T follicular helper cell (primary cell): ENCODE measurements around the gene IL19.

ENCODE experiments used
- DNase-seq: peaks from one replicate; pipeline ENCODE4 v3.0.0-alpha.2; 2020; ENCODE audit warnings: low read depth
- total RNA-seq, 2 experiments: gene quantifications; one replicate each; lab custom pipeline; 2026; lab: John Stamatoyannopoulos, UW

IL19 gene, protein sequence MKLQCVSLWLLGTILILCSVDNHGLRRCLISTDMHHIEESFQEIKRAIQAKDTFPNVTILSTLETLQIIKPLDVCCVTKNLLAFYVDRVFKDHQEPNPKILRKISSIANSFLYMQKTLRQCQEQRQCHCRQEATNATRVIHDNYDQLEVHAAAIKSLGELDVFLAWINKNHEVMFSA
- 0.60 to 1.0 reads per million in 2 experiments for total RNA-seq

DNA sequence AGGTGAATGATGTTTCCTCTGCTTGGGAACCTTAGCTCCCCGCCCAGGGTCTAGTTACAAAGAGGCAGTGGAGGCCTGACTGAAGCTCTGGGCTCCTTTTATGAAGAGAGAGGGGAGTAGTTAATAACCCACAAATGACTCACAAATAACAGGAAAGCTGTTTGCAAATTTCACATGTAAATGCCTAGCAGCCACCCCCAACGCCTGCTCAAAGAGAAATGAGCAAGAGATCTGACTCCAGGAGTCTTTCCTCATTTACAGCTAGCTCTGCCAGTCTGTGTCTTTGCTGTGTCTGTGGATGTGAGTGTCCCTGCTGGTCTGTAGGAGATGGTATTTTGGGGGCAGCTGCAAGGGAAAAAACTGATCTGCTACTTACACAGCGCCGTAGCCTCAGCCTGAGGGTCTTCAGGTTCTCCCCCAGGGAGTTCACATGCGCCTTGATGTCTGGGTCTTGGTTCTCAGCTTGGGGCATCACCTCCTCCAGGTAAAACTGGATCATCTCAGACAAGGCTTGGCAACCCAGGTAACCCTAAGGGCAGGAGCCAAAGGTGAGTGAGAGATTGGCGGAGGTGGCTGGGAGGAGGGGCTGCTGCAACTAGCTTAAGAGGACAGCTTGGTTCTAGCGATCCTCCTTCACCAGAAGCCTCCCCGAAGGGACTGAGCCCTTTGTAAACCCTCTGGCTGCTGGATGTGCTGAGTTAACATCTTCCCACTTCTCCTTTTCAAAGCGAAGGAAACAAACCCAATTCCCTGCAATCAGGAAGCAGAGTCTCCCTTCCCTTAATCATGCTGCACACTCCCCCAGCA lies at the start of gene IL19:
Gene IL19 (plus strand): TSS at position 243 of the 807 bp plus-strand sequence. CDS start 65,890 bp downstream, outside the sequence.
- no peak for DNase-seq

DNA sequence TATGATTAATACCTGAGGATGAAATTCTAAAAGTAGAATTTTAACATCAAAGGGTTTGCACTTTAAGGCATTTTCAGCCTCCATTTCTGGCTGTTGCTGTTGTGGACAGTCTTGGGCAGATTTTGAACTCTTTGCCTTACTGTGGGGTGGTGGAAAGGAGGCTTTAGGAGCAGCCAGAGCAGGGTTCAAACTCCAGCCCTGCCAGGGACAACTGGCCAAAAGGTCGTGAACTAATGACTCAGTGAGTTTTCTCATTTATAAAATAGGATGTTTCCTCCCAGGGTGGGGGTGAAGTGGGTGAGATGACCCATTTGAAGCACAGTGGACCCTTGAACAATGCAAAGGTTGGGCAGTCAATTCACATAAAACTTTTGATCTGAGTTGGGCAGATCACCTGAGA lies 49.1 kb upstream of the IL19 start:
- DNase-seq, result no peak

- no peak for DNase-seq
Observed at GRCh38 chr1:206722751-206723461, 47.7 kb upstream of the IL19 start.

DNA sequence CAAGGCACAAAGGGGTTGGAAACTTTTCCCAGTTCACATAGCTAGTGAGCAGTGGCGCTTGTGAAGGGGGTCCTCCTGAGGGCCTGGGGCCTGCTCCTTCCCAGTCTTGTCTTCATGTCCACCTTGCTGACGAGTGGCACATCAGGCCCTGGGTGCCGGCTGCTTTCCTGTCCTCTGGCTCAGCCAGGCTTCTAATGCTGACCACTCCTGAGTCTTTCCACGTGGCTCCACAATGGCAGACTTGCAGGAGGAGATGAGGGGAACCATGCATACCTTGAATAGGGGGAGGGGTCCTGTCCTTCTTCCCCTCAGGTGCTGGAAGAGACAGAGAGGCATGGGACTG lies 47.1 kb upstream of the IL19 start:
- DNase-seq, result no peak

- DNase-seq, result no peak
Observed at GRCh38 chr1:206723805-206724472, 46.6 kb upstream of the IL19 start.

DNA sequence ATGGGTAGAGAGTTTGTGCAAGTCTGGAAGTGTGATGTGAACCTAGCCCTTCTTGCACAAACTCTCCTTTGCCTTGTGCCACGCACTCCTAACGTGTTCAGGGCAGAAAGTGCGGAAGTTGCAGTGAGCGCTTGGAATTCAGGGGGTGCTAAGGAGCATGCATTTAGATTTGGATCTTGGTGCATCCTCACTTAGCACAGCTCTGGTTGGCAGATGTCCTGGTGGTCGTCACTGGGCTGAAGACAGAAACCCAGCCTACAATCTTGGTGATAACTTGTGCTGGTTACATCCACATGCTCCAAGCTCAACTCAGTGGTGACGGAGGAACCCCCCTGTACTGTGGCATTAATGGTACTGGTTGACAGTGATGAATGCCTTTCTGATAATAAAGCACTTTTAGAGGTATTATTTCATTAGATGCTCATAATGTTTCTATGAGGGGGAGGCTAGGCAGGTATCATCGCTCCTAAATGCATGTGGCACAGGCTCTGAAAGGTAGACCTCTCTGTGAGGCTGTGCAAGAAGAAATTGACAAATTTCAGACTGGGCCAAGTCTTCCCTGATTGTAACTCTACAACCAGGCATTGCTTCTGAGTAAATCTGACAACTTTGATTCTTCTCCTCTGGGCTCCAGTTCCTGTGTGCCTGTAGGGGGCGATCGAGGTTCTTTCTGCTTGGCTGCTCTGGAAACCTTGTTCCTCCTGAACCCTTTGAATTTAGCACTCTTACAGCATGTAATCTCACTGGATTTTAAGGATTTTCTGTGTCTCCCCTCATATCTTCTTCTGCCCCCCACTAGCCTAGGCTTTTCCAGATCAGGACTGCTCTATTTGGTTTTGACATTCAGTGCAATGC lies 45.2 kb upstream of the IL19 start:
- peak; percentile 52 for DNase-seq

DNA sequence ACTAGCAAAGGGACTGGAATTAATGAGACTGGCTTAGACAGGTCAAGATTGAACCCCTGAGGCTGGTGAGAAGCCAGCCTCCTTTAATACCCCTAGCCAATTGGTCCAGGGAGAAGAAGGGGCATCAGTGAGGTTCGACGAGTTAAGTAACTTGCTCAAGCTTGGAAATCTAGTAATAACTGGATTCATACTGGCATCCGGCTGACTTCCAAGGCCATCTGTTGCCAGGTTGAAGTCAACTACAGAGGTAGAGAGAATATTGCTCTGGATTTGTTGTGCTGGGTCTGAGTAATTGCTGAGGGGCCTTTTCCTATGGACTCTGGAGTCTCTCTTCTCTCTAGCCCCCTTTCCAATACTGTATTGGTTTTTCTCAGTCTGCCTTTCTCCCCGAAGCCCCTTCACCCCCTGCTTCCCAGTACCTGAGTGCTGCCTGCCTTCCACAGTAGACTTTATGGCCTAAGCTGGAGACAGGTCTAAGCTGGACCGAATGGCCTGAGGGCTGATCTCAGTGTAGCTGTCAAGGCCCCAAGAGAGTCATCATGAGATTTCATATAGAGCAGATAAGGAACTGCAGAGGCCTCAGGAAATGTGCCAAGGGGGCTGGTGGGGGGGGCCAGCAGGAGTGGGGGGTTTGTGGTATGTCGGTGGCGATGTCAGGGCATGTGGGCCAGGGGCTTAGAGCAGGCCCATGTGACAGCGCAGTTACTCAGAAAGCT lies 42.4 kb upstream of the IL19 start:
- no peak for DNase-seq

DNA sequence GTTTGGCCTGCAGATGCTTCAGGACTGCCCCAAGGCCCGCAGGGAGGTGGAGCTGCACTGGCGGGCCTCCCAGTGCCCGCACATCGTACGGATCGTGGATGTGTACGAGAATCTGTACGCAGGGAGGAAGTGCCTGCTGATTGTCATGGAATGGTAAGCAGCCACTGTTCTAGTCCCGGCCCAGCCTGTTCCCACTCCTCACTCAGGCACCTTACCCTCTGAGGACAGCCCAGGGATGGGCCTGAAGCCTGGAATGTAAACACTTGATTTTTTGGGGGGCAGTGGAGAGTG lies 41.9 kb upstream of the IL19 start:
- DNase-seq, result no peak

DNA sequence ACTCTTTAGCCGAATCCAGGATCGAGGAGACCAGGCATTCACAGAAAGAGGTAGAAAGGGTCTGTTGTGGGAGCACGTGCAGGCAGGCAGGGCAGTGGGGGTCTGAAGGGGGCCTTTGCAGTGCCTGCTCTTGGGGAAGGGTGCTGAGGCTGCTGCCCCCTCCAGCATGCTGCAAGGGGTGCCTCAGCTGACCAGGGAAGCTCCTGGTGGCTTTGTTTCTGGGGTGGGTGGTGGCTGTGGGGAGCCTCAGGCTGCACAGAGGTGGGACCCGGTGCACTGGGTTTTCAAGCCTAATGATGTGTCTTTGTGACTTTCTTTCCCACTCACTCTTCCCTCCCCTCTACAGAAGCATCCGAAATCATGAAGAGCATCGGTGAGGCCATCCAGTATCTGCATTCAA lies 41.5 kb upstream of the IL19 start:
- no peak for DNase-seq

GRCh38 chr1:206729507-206729906 lies 41.1 kb upstream of the IL19 start:
- no peak for DNase-seq

GRCh38 chr1:206732508-206732907 lies 38.1 kb upstream of the IL19 start:
- no peak for DNase-seq

- no peak for DNase-seq
Observed at GRCh38 chr1:206732992-206733391, 37.6 kb upstream of the IL19 start.

GRCh38 chr1:206734499-206735142 lies 36.0 kb upstream of the IL19 start:
- peak; percentile 58 for DNase-seq

- no peak for DNase-seq
Observed at GRCh38 chr1:206735553-206736031, 35.0 kb upstream of the IL19 start.

GRCh38 chr1:206736878-206737728 lies 33.5 kb upstream of the IL19 start:
- peak; percentile 35 for DNase-seq

- no peak for DNase-seq
Observed at GRCh38 chr1:206737729-206738201, 32.8 kb upstream of the IL19 start.

- no peak for DNase-seq
Observed at GRCh38 chr1:206738370-206739366, 31.9 kb upstream of the IL19 start.
